ENCODE measurements around the gene NFATC4. TPM values are rescaled to one million over a fixed set of nuclear protein-coding genes. Genes with fewer than 3 reads are reported as not detected.
A peak's percentile ranks its signal among the peaks of the same experiment; 100 is the strongest.

Gene NFATC4
- total RNA-seq, 2 donors from 2014 or later: 62.0 to 84.5 TPM

GRCh38 chr14:24417832-24418491 is 50.0 kb downstream of the NFATC4 start:
- ATAC-seq (ENCODE audit: insufficient number of reproducible peaks, low FRiP score, low read depth) (no peak), DNase-seq (ENCODE audit: low spot score) (no peak)
- Histone ChIP-seq H3K27me3 (replicated peaks; ENCODE audit: insufficient read depth) (no peaks in the 10 kb centered on the region), H3K36me3 (peaks cover 7% of the 10 kb centered on the region), H3K9me3 (no peaks in the 10 kb centered on the region), H3K27ac (no peak overlapping the region), H3K4me1 (ENCODE audit: control insufficient read depth in 1 of 2, low read depth in 2 of 2) (peaks cover 0 to 9% of the 10 kb centered on the region in 2 donors), H3K4me3 (no peak overlapping the region)
- no peak for TF ChIP-seq CTCF (IDR thresholded peaks at IDR 0.05)

- Histone ChIP-seq H3K27me3 (replicated peaks; ENCODE audit: insufficient read depth) (no peaks in the 10 kb centered on the region), H3K4me1 (ENCODE audit: control insufficient read depth in 1 of 2, low read depth in 2 of 2) (peaks cover 0 to 9% of the 10 kb centered on the region in 2 donors), H3K36me3 (peaks cover 7% of the 10 kb centered on the region), H3K4me3 (no peak overlapping the region), H3K27ac (no peak overlapping the region), H3K9me3 (no peaks in the 10 kb centered on the region)
- DNase-seq (ENCODE audit: low spot score) (no peak), ATAC-seq (ENCODE audit: insufficient number of reproducible peaks, low FRiP score, low read depth) (no peak)
- no peak for TF ChIP-seq CTCF (IDR thresholded peaks at IDR 0.05)
Measured at GRCh38 chr14:24418492-24418873, 50.5 kb downstream of the NFATC4 start.

- H3K36me3 ChIP-seq: no peaks in the 10 kb centered on the region
- TF ChIP-seq CTCF (IDR thresholded peaks at IDR 0.05): no peak
- peaks cover 4 to 19% of the 10 kb centered on the region in 2 donors for H3K4me1 ChIP-seq (ENCODE audit: control insufficient read depth in 1 of 2, low read depth in 2 of 2)
- no peaks in the 10 kb centered on the region for H3K27me3 ChIP-seq (replicated peaks; ENCODE audit: insufficient read depth)
- no peak for ATAC-seq (ENCODE audit: insufficient number of reproducible peaks, low FRiP score, low read depth)
- no peak for DNase-seq (ENCODE audit: low spot score)
- H3K27ac ChIP-seq: no peak overlapping the region
- no peaks in the 10 kb centered on the region for H3K9me3 ChIP-seq
- H3K4me3 ChIP-seq: no peak overlapping the region
Measured at GRCh38 chr14:24422261-24422660, 54.3 kb downstream of the NFATC4 start.

GRCh38 chr14:24422694-24423601 is 55.0 kb downstream of the NFATC4 start:
- peaks cover 4 to 19% of the 10 kb centered on the region in 2 donors for H3K4me1 ChIP-seq (ENCODE audit: control insufficient read depth in 1 of 2, low read depth in 2 of 2)
- no peaks in the 10 kb centered on the region for H3K27me3 ChIP-seq (replicated peaks; ENCODE audit: insufficient read depth)
- H3K4me3 ChIP-seq: no peak overlapping the region
- no peaks in the 10 kb centered on the region for H3K36me3 ChIP-seq
- DNase-seq (ENCODE audit: low spot score) (no peak), ATAC-seq (ENCODE audit: insufficient number of reproducible peaks, low FRiP score, low read depth) (no peak)
- no peak overlapping the region for H3K27ac ChIP-seq
- H3K9me3 ChIP-seq: no peaks in the 10 kb centered on the region
- no peak for TF ChIP-seq CTCF (IDR thresholded peaks at IDR 0.05)

- no peaks in the 10 kb centered on the region for H3K27me3 ChIP-seq (replicated peaks; ENCODE audit: insufficient read depth)
- H3K36me3 ChIP-seq: no peaks in the 10 kb centered on the region
- no peak for TF ChIP-seq CTCF (IDR thresholded peaks at IDR 0.05)
- DNase-seq (ENCODE audit: low spot score) (no peak), ATAC-seq (ENCODE audit: insufficient number of reproducible peaks, low FRiP score, low read depth) (no peak)
- peaks cover 9 to 21% of the 10 kb centered on the region in 2 donors for H3K4me1 ChIP-seq (ENCODE audit: control insufficient read depth in 1 of 2, low read depth in 2 of 2)
- no peak overlapping the region for H3K4me3 ChIP-seq
- H3K27ac ChIP-seq: peak overlapping the region in 1 of 2 donors; percentile 3
- no peaks in the 10 kb centered on the region for H3K9me3 ChIP-seq
Measured at GRCh38 chr14:24425704-24426103, 57.7 kb downstream of the NFATC4 start.

All from thoracic aorta (tissue), 2 donors.